Measurements from ENCODE around the gene PIP4K2A.

Gene PIP4K2A

GRCh38 chr10:22609719-22610465 lies 104.5 kb downstream of the PIP4K2A start:
- TF ChIP-seq POLR2AphosphoS5 (IDR thresholded peaks at IDR 0.05; ENCODE audit: borderline replicate concordance, low read depth, low read length) (no peak), FOXP2 (optimal IDR thresholded peaks at IDR 0.05; ENCODE audit: control extremely low read depth, extremely low read length, insufficient read depth) (no peak), EZH2 (IDR thresholded peaks at IDR 0.05) (no peak)
- Histone ChIP-seq H3K36me3 (ENCODE audit: insufficient read depth, low read length) (no peaks in the 10 kb centered on the region), H3K4me3 (no peak overlapping the region), H3K9ac (ENCODE audit: insufficient read length) (no peak overlapping the region), H3K9me3 (ENCODE audit: low read depth, low read length) (no peaks in the 10 kb centered on the region), H3K27ac (no peak overlapping the region)
- DNase-seq (ENCODE audit: low read depth, low spot score), result no peak

DNA sequence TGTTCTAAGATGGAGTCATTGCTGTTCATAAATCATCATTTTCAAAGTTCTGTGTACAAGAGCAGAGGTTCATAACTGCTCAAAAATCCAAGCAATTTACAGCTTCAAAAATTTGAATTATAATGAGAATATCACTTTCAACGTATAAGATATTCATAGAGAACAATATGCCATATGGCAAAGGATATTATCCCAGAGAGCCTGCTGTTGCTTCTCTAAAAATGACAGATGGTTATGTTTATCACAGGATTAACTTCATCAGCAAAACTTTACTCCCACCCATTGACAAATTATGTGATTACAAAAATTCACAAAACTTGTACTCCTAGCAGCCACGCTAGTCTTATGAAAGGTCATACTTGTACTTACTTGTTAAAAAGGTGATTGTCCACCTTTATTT lies 105.1 kb downstream of the PIP4K2A start:
- Histone ChIP-seq H3K27ac (no peak overlapping the region), H3K9me3 (ENCODE audit: low read depth, low read length) (no peaks in the 10 kb centered on the region), H3K36me3 (ENCODE audit: insufficient read depth, low read length) (no peaks in the 10 kb centered on the region), H3K4me3 (no peak overlapping the region), H3K9ac (ENCODE audit: insufficient read length) (no peak overlapping the region)
- no peak for DNase-seq (ENCODE audit: low read depth, low spot score)
- TF ChIP-seq EZH2 (IDR thresholded peaks at IDR 0.05) (no peak), POLR2AphosphoS5 (IDR thresholded peaks at IDR 0.05; ENCODE audit: borderline replicate concordance, low read depth, low read length) (no peak), FOXP2 (optimal IDR thresholded peaks at IDR 0.05; ENCODE audit: control extremely low read depth, extremely low read length, insufficient read depth) (no peak)

DNA sequence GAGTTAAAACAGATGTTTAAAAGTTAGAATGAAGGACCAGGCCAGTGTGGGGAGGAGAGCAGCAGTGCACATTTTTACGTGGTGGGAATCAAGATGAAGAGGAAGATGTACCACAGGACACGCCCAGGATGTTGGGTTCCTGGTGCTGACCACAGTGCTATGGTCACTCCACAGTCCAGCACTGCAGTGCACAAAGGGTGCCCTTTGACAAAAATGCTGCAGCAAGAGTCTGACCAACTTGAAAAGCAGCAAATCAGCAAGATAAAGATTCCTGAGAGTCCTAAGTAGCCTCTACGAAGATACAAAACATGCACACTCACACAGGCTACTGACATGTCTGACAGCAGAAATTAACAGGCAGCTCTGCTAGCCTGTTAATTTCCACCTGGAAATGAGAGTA lies 107.1 kb downstream of the PIP4K2A start:
- Histone ChIP-seq H3K36me3 (ENCODE audit: insufficient read depth, low read length) (no peaks in the 10 kb centered on the region), H3K9me3 (ENCODE audit: low read depth, low read length) (no peaks in the 10 kb centered on the region), H3K4me3 (no peak overlapping the region), H3K9ac (ENCODE audit: insufficient read length) (no peak overlapping the region), H3K27ac (no peak overlapping the region)
- TF ChIP-seq FOXP2 (optimal IDR thresholded peaks at IDR 0.05; ENCODE audit: control extremely low read depth, extremely low read length, insufficient read depth) (no peak), POLR2AphosphoS5 (IDR thresholded peaks at IDR 0.05; ENCODE audit: borderline replicate concordance, low read depth, low read length) (no peak), EZH2 (IDR thresholded peaks at IDR 0.05) (no peak)
- DNase-seq (ENCODE audit: low read depth, low spot score), result no peak

GRCh38 chr10:22606164-22606614 lies 108.2 kb downstream of the PIP4K2A start:
- Histone ChIP-seq H3K9ac (ENCODE audit: insufficient read length) (no peak overlapping the region), H3K4me3 (no peak overlapping the region), H3K36me3 (ENCODE audit: insufficient read depth, low read length) (no peaks in the 10 kb centered on the region), H3K9me3 (ENCODE audit: low read depth, low read length) (no peaks in the 10 kb centered on the region), H3K27ac (no peak overlapping the region)
- no peak for TF ChIP-seq FOXP2 (optimal IDR thresholded peaks at IDR 0.05; ENCODE audit: control extremely low read depth, extremely low read length, insufficient read depth)
- TF ChIP-seq EZH2 (IDR thresholded peaks at IDR 0.05), result no peak
- no peak for TF ChIP-seq POLR2AphosphoS5 (IDR thresholded peaks at IDR 0.05; ENCODE audit: borderline replicate concordance, low read depth, low read length)
- DNase-seq (ENCODE audit: low read depth, low spot score), result no peak

DNA sequence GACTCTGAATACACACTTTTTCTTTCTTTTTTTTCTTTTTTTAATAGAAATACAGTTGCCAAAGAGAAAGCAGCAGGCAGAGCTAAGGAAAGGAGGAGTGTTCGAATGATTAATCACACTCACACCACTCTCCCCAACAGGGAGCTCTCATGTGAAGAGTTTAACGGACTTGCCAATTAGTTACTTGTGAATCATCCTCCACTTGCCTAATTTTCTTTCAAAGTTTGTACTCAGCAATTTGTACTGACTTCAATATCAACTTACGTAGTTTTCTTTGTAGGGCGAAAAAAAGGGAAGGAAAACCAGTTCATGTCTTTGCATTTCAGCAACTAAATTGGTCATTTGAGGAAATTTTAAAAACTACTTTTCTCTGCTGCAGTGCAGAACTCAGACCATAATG lies 109.2 kb downstream of the PIP4K2A start:
- no peak for TF ChIP-seq FOXP2 (optimal IDR thresholded peaks at IDR 0.05; ENCODE audit: control extremely low read depth, extremely low read length, insufficient read depth)
- no peak for TF ChIP-seq POLR2AphosphoS5 (IDR thresholded peaks at IDR 0.05; ENCODE audit: borderline replicate concordance, low read depth, low read length)
- no peak for TF ChIP-seq EZH2 (IDR thresholded peaks at IDR 0.05)
- no peak overlapping the region for H3K27ac ChIP-seq
- H3K36me3 ChIP-seq (ENCODE audit: insufficient read depth, low read length), result no peaks in the 10 kb centered on the region
- no peak for DNase-seq (ENCODE audit: low read depth, low spot score)
- no peak overlapping the region for H3K9ac ChIP-seq (ENCODE audit: insufficient read length)
- H3K9me3 ChIP-seq (ENCODE audit: low read depth, low read length), result no peaks in the 10 kb centered on the region
- no peak overlapping the region for H3K4me3 ChIP-seq

GRCh38 chr10:22604344-22605126 lies 109.8 kb downstream of the PIP4K2A start:
- Histone ChIP-seq H3K27ac (no peak overlapping the region), H3K4me3 (no peak overlapping the region), H3K9me3 (ENCODE audit: low read depth, low read length) (no peaks in the 10 kb centered on the region), H3K9ac (ENCODE audit: insufficient read length) (no peak overlapping the region), H3K36me3 (ENCODE audit: insufficient read depth, low read length) (no peaks in the 10 kb centered on the region)
- TF ChIP-seq POLR2AphosphoS5 (IDR thresholded peaks at IDR 0.05; ENCODE audit: borderline replicate concordance, low read depth, low read length) (no peak), FOXP2 (optimal IDR thresholded peaks at IDR 0.05; ENCODE audit: control extremely low read depth, extremely low read length, insufficient read depth) (no peak), EZH2 (IDR thresholded peaks at IDR 0.05) (no peak)
- no peak for DNase-seq (ENCODE audit: low read depth, low spot score)

- no peak for TF ChIP-seq FOXP2 (optimal IDR thresholded peaks at IDR 0.05; ENCODE audit: control extremely low read depth, extremely low read length, insufficient read depth)
- Histone ChIP-seq H3K9ac (ENCODE audit: insufficient read length) (no peak overlapping the region), H3K36me3 (ENCODE audit: insufficient read depth, low read length) (no peaks in the 10 kb centered on the region), H3K27ac (no peak overlapping the region), H3K9me3 (ENCODE audit: low read depth, low read length) (no peaks in the 10 kb centered on the region), H3K4me3 (no peak overlapping the region)
- DNase-seq (ENCODE audit: low read depth, low spot score), result no peak
Observed at GRCh38 chr10:22603581-22603980, 110.8 kb downstream of the PIP4K2A start.

DNA sequence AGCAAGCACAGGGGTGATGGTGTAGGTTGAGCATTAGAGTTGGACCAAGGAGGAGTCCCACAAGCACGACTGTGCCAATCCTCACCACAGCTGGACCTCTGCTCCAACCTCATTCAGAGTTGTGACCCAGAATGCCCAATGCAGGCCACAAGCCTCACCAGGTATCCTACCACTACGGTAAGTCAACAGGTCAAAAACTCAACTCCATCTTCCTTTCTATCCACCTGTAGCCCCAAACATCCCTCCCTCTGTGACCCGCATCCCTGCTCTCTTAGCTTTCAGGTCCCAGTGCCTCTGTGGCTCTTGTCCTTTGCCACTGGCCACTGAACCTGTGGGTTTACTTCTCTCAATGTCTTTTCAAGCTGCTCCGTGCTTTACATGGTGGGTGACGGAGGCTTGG lies 112.8 kb downstream of the PIP4K2A start:
- H3K27ac ChIP-seq, result no peak overlapping the region
- DNase-seq (ENCODE audit: low read depth, low spot score), result no peak
- no peak overlapping the region for H3K4me3 ChIP-seq
- H3K9me3 ChIP-seq (ENCODE audit: low read depth, low read length), result no peaks in the 10 kb centered on the region
- H3K36me3 ChIP-seq (ENCODE audit: insufficient read depth, low read length), result no peaks in the 10 kb centered on the region
- no peak overlapping the region for H3K9ac ChIP-seq (ENCODE audit: insufficient read length)
- no peak for TF ChIP-seq FOXP2 (optimal IDR thresholded peaks at IDR 0.05; ENCODE audit: control extremely low read depth, extremely low read length, insufficient read depth)
- TF ChIP-seq POLR2AphosphoS5 (IDR thresholded peaks at IDR 0.05; ENCODE audit: borderline replicate concordance, low read depth, low read length), result no peak

All from SK-N-MC (cell line).